ENCODE data around the gene COP1.

Gene COP1

DNA sequence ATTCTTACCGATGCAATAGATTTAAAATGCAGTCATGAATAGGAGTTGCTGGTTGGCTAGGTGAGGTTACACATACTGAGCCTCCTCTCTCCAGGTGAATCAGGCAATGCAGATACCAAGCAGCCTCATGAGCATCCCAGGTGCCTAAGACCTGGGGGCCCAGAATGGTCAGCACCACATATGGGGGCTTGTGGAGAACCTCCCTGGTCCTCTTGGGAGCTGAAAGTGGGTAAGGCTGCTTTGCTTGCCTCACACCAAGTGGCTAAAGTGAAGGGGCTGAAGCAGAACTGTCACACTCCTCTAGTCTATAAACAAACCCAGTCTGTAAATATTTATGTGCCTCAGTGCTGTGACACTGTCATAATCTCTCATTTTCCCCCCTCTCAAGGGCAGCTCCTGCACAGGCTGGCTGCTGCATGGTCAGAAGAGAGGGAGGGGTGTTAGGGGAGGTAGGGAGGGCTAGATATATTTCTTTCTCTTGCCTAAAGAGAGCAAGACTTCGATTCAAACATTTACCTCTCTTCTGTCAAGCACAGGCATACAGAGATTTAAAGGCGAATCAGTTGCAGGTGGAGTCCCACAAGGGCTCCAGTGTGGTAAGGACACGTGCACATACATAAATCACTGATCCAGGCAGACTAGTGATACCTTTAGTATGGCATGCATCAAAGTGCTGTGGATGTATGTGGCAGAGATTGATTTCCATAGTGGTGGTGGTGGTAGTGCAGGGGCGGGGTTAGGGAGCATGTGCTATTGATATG, 305.8 kb downstream of the COP1 start:
- DNase-seq (ENCODE audit: low spot score in 2 of 2), result no peak

DNA sequence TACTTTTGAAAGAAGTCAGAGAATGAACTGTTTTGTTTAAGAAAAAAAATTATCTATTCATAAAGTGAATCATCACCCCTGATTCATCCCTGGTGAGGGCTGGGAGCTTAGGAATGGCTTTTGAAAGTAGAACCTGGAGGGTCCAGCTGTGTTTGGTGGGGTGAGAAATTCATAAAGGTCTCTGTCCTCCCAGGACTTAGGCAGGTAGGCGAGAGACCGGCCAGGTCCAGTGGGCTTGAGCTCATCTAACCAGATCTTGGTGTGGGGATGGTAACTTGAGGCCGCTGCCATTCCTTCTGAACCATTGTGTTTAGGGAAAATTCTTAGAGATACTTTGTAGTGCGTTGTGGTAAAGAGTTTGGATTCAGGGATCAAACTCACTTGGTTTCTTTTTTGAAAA, 306.9 kb downstream of the COP1 start:
- no peak for ATAC-seq
- Mint-ChIP-seq H3K9me3 (no peaks in the 10 kb centered on the region), H3K27ac (no peak overlapping the region), H3K4me1 (no peaks in the 10 kb centered on the region), H3K36me3 (no peaks in the 10 kb centered on the region), H3K4me3 (no peak overlapping the region)
- no peak for DNase-seq (ENCODE audit: low spot score in 2 of 2)

More for the DNA sequence above, 305.8 kb downstream of the COP1 start:
- ATAC-seq, result no peak
- Mint-ChIP-seq H3K27ac (no peak overlapping the region), H3K4me3 (no peak overlapping the region), H3K9me3 (no peaks in the 10 kb centered on the region), H3K4me1 (no peaks in the 10 kb centered on the region), H3K36me3 (no peaks in the 10 kb centered on the region)

DNA sequence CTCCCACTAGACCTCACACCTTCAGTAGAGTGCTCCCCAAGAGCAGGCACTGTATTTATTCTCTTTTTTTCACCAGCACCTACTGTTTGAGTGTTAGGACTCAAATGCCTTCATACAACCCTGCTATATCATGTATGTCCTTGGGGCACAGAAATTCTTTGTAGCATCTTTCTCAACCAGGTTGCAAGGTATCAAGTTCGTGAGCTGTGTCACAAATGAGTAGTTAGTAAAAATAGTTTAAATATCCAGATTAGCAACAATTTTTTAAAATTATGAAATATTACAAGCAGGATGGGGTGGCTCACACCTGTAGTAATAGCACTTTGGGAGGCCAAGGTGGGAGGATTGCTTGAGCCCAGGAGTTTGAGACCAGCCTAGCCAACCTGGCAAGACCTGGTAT, 311.1 kb downstream of the COP1 start:
- no peak overlapping the region for H3K4me3 Mint-ChIP-seq
- no peak for ATAC-seq
- H3K9me3 Mint-ChIP-seq, result no peaks in the 10 kb centered on the region
- H3K27ac Mint-ChIP-seq, result no peak overlapping the region
- no peak for DNase-seq (ENCODE audit: low spot score in 2 of 2)
- no peaks in the 10 kb centered on the region for H3K36me3 Mint-ChIP-seq
- no peaks in the 10 kb centered on the region for H3K4me1 Mint-ChIP-seq

Measured in stimulated activated effector memory CD8-positive, alpha-beta T cell treated with anti-CD3 and anti-CD28 coated beads, Interleukin-12 subunit alpha, Interleukin-12 subunit beta, amount 100 ng/mL, for 72 hours (primary cell).